Motor neuron (in vitro differentiated cells): ENCODE results near the gene RDH8. TPM values are rescaled to one million over a fixed set of nuclear protein-coding genes. Genes with fewer than 3 reads are reported as not detected.

ENCODE experiments used
- ATAC-seq, 8 experiments: fragments of 200-7000 bp; cut with Tn5 transposase; replicated peaks in 6 of 8; 2 replicates each; pipeline ENCODE4 v1.8.0; 2021; ENCODE audit warnings: mild to moderate bottlenecking in 8 of 8, moderate library complexity in 8 of 8
- H3K27ac ChIP-seq, 2 donors: fragments of 250-450 bp; sonication (Bioruptor Pico); 2 replicates each; pipeline ENCODE4 v1.9.0; 2021; ENCODE audit warnings: antibody characterized with exemption in 2 of 2, mild to moderate bottlenecking in 2 of 2, moderate library complexity in 1 of 2
- H3K4me1 ChIP-seq, 2 donors: fragments of 250-450 bp; sonication (Bioruptor Pico); replicated peaks in 1 of 2; 2 replicates each; pipeline ENCODE4 v1.6.1; 2021; ENCODE audit warnings: antibody characterized with exemption in 2 of 2, mild to moderate bottlenecking in 2 of 2, moderate library complexity in 1 of 2
- H3K4me3 ChIP-seq, 5 donors: fragments of 250-450 bp; sonication (Bioruptor Pico); 2 replicates each; pipeline ENCODE4 v1.9.0; 2021; ENCODE audit warnings: antibody characterized with exemption in 5 of 5, mild to moderate bottlenecking in 5 of 5, moderate library complexity in 4 of 5
- WGBS, 10 experiments: fragments of 450-650 bp; shearing (Covaris generic); methylation state at CpG; one replicate each; pipeline ENCODE4 v1.0.0; 2022; 5-methylcytosine and 5-hydroxymethylcytosine counted together
- in situ Hi-C, 9 experiments: fragments of 400-800 bp; cut with MboI; loops; one replicate each; pipeline ENCODE4 v1.15.0; 2021; ENCODE audit warnings: low sequenced_read_pairs in 9 of 9, low pct_unique_long_range_greater_than_20kb in 2 of 9; ENCODE audit not compliant: unreplicated experiment in 9 of 9
- total RNA-seq, 8 experiments: library from RNA; unstranded; fragments of 300-600 nt; gene quantifications; 2 replicates each; pipeline versions ENCODE4 v1.2.3 to v1.2.4, GENCODE V29; 2022

The RDH8 gene, protein sequence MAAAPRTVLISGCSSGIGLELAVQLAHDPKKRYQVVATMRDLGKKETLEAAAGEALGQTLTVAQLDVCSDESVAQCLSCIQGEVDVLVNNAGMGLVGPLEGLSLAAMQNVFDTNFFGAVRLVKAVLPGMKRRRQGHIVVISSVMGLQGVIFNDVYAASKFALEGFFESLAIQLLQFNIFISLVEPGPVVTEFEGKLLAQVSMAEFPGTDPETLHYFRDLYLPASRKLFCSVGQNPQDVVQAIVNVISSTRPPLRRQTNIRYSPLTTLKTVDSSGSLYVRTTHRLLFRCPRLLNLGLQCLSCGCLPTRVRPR
- total RNA-seq: 1 to 10 TPM in 1 of 8 experiments, under 1 TPM in 2, not detected in 5; 0.37 to 2.2 (median 0.97) TPM

DNA sequence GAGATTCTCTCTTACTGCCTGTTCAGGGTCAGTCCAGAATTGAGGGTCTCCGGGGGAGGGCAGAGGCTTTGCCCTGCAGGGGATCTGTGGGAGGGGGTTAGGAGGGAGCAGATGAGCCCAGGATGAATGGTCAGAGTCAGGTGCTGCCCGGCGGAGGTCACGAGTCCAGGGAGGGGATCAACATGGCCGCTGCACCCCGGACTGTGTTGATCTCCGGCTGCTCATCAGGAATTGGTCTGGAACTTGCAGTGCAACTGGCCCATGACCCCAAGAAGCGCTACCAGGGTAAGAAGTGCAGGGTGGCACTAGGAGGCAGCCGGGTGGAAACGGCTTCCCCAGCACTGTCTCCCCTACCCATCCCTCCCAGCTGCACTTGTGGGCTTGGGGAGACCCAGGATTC lies at the start of gene RDH8:
RDH8 (plus strand) TSS at position 168 of the 400 bp plus-strand sequence; CDS start at position 183, 15 bp downstream.
- Histone ChIP-seq H3K27ac (no peak within 1 kb of the TSS), H3K4me1 (peaks cover 3 to 21% of the 10 kb centered on the region in 2 donors), H3K4me3 (no peak within 1 kb of the TSS)
- in situ Hi-C loops: no loop called here
- no peak for ATAC-seq
- 0 to 100% (median 20%) methylated on average over 1 to 2 of the region's 10 CpGs; no CpG with 5 or more reads in 4 of the 10 experiments for WGBS, 10 experiments

DNA sequence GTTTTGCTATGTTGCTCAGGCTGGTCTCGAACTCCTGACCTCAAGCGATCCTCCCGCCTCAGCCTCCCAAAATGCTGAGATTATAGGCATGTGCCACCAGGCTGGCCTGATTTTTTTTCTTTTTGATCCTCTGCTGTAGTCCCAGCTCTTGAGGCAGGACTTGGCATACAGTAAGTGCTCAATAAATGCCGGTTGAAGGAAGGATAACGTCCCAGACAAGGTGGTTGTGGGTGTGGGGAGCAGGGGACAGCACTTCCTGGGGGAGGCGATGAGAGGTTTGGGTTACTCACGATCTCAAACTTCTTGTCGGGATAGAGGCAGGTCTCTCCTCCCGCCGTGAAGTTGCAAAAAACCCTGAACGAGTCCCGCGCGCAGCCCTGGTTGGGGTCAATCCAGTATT lies 47.3 kb upstream of the RDH8 start:
- ATAC-seq: no peak
- Histone ChIP-seq H3K4me1 (no peaks in the 10 kb centered on the region), H3K27ac (no peak overlapping the region), H3K4me3 (no peak overlapping the region)
- in situ Hi-C loops: no loop called here
- 58 to 100% (median 87%) methylated on average over 2 to 9 of the region's 14 CpGs; no CpG with 5 or more reads in 5 of the 10 experiments for WGBS, 10 experiments

DNA sequence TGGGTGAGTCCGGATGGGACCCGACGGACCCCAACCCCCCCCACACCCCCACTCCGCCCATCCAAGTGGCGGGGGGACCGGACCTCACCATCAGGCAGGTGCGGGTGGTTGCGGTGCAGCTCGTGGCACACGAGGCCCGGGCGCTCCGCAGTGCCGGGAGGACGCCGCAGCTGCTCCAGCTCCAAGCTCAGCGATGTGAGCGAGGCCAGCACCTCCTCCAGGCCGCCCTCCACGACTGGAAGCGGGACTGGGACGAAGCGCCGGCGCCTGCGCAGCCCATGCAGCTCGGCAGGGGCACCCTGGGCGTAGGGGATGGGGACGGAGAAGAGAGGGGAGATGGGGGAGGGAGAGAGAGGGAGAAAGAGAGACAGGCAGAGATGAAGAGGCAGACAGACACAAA lies 46.8 kb upstream of the RDH8 start:
- Histone ChIP-seq H3K4me1 (no peaks in the 10 kb centered on the region), H3K27ac (no peak overlapping the region), H3K4me3 (no peak overlapping the region)
- ATAC-seq: no peak
- in situ Hi-C loops: no loop called here
- WGBS, 10 experiments: 0% methylated on average over 1 of the region's 29 CpGs; no CpG with 5 or more reads in 9 of the 10 experiments

DNA sequence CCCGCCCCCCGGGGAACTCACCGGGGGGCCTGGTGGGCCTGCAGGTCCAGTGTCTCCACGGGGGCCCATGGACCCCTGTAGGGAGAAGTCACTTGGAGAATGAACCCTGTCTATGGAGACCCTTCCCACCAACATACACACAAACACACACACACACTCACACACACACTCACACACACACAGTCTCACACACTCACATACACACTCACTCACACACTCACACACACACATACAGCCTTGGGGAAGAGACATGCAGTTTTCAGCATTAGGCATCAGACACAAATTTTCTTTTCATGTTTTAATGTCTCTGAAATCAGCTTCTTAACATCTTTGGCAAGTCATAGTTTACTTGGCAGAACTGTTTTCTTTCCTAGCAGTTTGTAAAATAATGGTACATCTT lies 46.0 kb upstream of the RDH8 start:
- 20% methylated on average over 1 of the region's 4 CpGs; no CpG with 5 or more reads in 9 of the 10 experiments for WGBS, 10 experiments
- ATAC-seq: no peak
- no peaks in the 10 kb centered on the region for H3K4me1 ChIP-seq
- H3K27ac ChIP-seq: no peak overlapping the region
- in situ Hi-C loops: no loop called here
- H3K4me3 ChIP-seq: no peak overlapping the region

DNA sequence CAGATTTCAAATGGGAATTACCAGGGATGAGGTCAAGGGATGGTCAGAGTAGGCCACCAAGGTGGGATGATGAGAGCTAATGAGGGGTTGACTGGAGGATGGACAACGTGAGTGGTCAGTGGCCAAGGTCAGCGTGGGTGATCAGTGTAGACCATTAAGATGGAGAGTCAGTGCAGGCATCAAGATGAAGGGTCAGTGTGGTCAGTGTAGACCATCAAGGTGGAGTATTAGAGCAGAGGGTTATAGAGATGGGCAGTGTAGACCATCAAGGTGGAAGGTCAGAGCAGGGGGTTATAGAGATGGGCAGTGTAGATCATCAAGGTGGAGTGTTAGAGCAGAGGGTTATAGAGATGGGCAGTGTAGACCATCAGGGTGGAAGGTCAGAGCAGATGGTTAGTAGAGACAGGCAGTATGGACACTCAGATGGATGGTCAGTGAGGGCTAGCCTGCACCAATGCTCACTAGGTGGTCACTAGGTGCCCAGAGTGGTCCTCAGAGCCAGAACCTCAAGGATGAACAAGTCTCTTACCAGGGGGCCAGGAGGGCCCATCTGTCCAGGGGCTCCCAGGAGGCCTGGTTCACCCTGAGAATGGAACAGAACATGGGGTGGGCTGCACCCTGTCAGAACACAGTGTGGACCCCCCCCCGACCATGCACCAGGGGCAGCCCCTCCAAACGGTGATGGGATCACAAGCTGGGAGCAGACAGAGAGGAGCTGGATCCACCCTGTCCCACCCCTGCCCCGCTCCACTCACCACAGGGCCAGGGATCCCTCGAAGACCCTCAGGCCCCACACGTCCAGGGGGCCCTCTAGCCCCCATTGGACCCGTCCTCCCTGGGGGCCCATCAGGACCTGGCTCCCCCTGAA lies 44.2 kb upstream of the RDH8 start:
- 46 to 100% (median 71%) methylated on average over 1 to 3 of the region's 8 CpGs; no CpG with 5 or more reads in 4 of the 10 experiments for WGBS, 10 experiments
- in situ Hi-C loops: no loop called here
- Histone ChIP-seq H3K27ac (no peak overlapping the region), H3K4me3 (no peak overlapping the region), H3K4me1 (no peaks in the 10 kb centered on the region)
- ATAC-seq: no peak

DNA sequence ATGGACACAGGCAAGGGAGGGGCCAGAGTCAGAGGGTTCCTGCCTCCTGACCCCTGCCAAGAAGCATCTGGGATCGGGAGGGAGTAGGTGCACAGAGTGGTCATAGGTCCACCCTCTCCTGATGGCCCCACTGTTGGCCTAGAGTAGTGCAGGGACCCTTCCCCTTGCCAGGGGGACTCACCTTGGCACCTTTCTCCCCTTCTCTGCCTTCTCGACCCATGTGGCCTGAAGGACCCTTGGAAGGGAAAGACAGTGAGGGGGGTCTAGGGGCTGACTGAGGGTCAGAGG lies 43.7 kb upstream of the RDH8 start:
- no peaks in the 10 kb centered on the region for H3K4me1 ChIP-seq
- no CpG with 5 or more reads among the region's 2 CpGs for WGBS, 10 experiments
- H3K4me3 ChIP-seq: no peak overlapping the region
- no peak overlapping the region for H3K27ac ChIP-seq
- in situ Hi-C loops: no loop called here
- ATAC-seq: no peak

DNA sequence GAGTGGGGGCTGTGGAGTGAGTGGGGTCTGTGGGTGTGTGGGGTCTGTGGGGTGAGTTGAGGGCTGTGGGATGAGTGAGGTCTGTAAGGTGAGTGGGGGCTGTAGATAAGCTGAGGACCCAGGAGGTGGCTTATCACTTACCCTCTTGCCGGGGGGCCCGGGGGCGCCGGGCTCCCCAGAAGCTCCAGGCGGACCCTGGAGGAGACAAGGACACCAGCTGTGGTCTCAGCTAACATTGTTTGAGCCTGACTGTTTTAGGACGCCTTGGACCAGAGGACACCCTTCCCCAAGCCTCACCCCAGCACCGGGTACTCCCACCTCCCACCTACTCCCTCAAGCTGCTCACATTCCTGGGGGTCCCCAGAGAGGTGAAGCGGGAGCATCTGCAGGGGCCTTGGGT lies 42.8 kb upstream of the RDH8 start:
- Histone ChIP-seq H3K27ac (no peak overlapping the region), H3K4me1 (no peaks in the 10 kb centered on the region), H3K4me3 (no peak overlapping the region)
- in situ Hi-C loops: no loop called here
- WGBS, 10 experiments: no CpG with 5 or more reads among the region's 8 CpGs
- no peak for ATAC-seq

DNA sequence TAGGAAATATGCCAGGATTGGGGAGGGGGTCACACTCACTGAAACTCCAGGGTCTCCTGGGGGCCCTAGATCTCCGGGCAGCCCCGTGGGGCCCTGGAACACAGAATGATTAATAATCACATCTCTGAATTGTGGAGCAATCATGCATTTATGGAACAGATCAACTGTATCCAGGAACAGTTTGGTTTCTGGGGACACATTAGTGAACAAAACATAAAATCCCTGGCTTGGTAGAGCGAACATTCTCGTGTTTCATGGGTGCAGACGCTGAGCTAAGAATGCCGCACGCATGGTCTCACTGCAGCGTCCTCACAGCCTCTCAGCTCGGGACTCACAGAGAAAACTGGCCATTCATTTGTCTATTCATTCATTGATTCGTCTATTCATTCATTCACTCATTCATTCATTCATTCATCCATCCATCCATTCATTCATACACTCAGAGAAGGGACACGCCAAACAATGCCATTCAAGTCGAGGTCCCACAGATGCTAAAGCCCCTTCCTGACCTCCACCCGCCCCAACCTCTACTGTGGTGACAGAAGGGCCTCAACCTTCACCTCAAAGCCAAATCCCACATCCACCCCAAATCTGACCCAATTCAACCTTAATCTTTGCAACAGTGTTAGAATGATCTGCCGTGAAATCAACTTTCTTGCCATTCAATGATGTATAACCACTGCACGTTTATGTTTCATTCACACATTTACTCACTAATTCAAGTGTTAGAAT lies 42.0 kb upstream of the RDH8 start:
- Histone ChIP-seq H3K4me3 (no peak overlapping the region), H3K4me1 (no peaks in the 10 kb centered on the region), H3K27ac (no peak overlapping the region)
- ATAC-seq: no peak
- WGBS, 10 experiments: 44 to 90% (median 71%) methylated on average over 1 to 12 of the region's 15 CpGs
- in situ Hi-C loops: no loop called here

DNA sequence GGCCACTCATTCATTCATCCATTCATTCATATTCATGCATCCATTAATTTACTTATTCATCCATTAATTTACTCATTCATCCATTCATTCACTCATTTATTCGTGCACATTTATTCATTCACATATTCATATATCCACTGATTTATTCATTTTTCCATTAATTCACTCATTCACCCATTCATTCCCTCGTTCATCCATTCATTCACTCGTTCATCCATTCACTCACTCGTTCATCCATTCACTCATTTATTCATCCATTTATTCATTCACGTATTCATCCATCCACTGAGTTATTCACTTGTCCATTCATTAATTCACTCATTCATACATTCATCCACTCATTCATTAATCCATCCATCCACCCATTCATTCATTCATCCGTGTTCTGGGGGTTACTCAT lies 41.2 kb upstream of the RDH8 start:
- H3K4me3 ChIP-seq: no peak overlapping the region
- ATAC-seq: no peak
- H3K27ac ChIP-seq: no peak overlapping the region
- WGBS, 10 experiments: 57 to 85% (median 71%) methylated on average over 4 to 6 of the region's 6 CpGs
- no peaks in the 10 kb centered on the region for H3K4me1 ChIP-seq
- in situ Hi-C loops: no loop called here

DNA sequence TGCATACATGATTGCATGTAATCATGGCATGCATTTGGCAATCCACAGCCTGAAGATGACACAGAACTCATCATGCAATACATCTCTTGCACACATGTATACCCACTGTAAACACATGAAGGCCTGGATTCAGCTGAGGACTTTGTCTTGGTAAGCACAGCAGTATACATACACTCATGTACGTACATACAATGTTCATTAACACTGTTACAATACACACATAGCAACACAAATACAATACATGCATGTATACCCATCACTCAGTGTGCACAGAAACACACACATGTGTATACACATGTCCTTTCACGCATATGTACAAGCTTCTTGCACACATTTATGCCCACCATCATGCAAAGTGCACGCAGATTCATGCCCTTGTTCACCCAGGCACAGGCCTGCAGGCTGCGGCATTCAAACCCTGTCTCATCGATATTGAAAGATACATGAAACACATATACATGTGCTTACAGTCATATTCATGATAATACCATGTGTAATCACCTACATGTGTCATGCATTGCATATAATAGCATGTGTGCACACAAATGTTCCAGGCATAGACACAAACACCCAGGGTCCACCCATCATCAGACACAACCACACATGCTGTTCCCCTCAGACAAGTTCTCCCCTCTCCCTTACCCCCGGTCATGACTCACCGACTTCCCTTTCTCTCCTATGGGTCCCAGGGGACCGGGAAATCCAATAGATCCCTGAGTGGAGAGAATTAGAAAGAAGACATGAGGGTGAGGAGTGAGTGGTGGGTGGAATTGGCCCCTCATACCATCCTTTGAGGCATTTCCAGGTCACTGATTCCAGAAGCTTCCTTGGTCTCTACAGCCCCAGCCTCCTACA lies 31.6 kb upstream of the RDH8 start:
- Histone ChIP-seq H3K4me3 (no peak overlapping the region), H3K4me1 (peaks cover under 1 to 6% of the 10 kb centered on the region in 2 donors), H3K27ac (no peak overlapping the region)
- 17 to 95% (median 70%) methylated on average over 1 to 8 of the region's 8 CpGs; no CpG with 5 or more reads in 2 of the 10 experiments for WGBS, 10 experiments
- in situ Hi-C loops: no loop called here
- ATAC-seq: no peak

DNA sequence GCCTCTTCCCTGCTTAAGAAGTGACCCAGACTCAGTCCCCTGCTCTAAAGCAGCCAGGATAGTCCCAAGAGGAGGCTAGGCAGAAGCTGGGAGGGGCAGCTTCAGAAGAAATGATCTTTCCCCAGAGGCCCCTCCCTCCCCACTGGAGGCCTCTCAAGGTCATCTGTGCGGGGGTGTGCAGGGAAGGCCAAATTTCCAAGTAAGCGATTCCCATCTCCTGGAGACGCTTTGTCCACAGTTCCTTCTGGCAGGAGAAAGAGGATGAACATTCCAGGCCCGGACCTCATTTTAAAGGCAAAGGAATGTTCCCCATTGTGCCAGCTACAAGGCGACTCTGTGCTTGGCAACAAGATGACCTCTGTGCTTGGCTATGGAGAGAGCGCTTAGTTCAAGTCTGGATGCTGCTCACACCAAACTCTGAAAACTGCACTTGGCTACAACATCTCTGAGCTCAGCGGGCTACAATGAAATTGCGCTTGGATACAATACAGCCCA lies 26.4 kb upstream of the RDH8 start:
- Histone ChIP-seq H3K4me1 (peaks cover 2 to 9% of the 10 kb centered on the region in 2 donors), H3K4me3 (no peak overlapping the region), H3K27ac (no peak overlapping the region)
- in situ Hi-C loops: no loop called here
- ATAC-seq: peak in 6 of 8 experiments; percentile 29 to 94 (median 60)
- 5 to 58% (median 40%) methylated on average over 2 to 5 of the region's 8 CpGs; no CpG with 5 or more reads in 5 of the 10 experiments for WGBS, 10 experiments

DNA sequence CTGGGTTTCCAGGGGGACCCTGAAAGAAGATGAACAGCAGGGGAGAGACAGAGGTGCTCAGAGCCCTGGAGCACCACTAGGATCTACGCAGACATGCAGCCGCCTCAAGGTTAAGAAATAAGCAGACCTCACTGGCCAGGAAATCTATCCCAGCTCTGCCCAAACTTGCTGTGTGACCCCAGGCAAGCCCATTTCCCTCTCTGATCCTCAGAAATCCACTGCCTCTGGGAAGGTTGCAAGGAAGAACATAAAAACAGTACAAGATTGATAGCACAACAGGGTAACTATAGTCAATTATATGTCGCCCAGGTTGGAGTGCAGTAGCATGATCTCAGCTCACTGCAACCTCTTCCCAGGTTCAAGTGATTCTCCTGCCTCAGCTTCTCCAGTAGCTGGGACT lies 23.8 kb upstream of the RDH8 start:
- ATAC-seq: no peak
- 80 to 100% (median 89%) methylated on average over 2 of the region's 3 CpGs; no CpG with 5 or more reads in 6 of the 10 experiments for WGBS, 10 experiments
- Histone ChIP-seq H3K27ac (no peak overlapping the region), H3K4me1 (peaks cover 2 to 9% of the 10 kb centered on the region in 2 donors), H3K4me3 (no peak overlapping the region)
- in situ Hi-C loops: no loop called here
